ENCODE data around the gene SRP68. TPM values are rescaled to one million over a fixed set of nuclear protein-coding genes. Genes with fewer than 3 reads are reported as not detected.

Gene SRP68
- total and polyA plus RNA-seq, 4 donors = 17.7 to 36.7 (median 28.7) TPM

DNA sequence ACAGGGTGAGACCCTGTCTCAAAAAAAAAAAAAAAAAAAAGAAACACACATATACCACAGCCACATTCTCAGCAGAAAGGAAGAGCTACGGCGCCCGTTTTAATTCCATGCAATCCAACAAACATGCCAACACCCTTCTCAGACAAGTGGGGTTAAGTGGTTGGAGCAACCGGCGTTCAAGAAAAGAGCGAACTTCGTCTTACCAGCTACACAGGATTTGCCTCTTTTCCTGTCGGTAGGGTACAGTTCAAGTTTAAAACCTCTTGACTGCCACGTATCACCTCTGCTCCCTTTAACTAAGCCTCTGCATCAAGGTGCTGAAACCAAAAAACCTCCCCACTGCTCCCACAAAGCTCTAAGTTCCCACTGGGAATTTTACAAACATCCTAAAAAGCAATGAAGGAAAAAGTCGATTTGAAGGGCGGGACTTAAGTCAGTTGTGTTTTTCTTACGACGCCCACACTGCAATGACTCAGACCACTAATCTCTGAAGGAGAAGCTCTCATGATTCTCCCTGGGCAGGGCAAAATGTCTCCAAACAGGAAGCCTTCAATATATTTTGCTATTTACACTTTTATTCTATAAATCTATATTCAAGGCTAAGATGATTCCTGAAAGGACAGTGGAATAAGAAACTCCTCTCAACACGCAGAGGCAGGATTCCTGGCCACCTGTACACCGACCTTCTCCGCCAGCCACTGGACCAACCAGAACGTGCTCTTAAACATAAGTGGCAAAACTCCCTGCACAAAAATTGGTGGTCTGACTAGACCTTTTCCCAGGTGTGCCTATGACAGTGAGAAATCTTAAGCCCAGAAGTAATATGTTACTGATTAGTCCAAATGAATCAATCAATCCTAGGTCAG, 18.8 kb downstream of the SRP68 start:
- H3K4me3 ChIP-seq (ENCODE audit: low read depth in 1 of 3, low read length in 3 of 3) = no peak overlapping the region
- no peak overlapping the region for H3K9ac ChIP-seq (ENCODE audit: low read depth in 1 of 2, low read length in 2 of 2)
- TF ChIP-seq, protein P1, sequence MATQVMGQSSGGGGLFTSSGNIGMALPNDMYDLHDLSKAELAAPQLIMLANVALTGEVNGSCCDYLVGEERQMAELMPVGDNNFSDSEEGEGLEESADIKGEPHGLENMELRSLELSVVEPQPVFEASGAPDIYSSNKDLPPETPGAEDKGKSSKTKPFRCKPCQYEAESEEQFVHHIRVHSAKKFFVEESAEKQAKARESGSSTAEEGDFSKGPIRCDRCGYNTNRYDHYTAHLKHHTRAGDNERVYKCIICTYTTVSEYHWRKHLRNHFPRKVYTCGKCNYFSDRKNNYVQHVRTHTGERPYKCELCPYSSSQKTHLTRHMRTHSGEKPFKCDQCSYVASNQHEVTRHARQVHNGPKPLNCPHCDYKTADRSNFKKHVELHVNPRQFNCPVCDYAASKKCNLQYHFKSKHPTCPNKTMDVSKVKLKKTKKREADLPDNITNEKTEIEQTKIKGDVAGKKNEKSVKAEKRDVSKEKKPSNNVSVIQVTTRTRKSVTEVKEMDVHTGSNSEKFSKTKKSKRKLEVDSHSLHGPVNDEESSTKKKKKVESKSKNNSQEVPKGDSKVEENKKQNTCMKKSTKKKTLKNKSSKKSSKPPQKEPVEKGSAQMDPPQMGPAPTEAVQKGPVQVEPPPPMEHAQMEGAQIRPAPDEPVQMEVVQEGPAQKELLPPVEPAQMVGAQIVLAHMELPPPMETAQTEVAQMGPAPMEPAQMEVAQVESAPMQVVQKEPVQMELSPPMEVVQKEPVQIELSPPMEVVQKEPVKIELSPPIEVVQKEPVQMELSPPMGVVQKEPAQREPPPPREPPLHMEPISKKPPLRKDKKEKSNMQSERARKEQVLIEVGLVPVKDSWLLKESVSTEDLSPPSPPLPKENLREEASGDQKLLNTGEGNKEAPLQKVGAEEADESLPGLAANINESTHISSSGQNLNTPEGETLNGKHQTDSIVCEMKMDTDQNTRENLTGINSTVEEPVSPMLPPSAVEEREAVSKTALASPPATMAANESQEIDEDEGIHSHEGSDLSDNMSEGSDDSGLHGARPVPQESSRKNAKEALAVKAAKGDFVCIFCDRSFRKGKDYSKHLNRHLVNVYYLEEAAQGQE (IDR thresholded peaks at IDR 0.05) = no peak
- TF ChIP-seq RAD21 (IDR thresholded peaks at IDR 0.05) (no peak), HNF4A (conservative IDR thresholded peaks at IDR 0.05) (no peak), MAX (IDR thresholded peaks at IDR 0.05) (no peak), TAF1 (conservative IDR thresholded peaks at IDR 0.05) (no peak), EGR1 (IDR thresholded peaks at IDR 0.05; ENCODE audit: low read depth in 2 of 2) (no peak), HNF4G (IDR thresholded peaks at IDR 0.05) (no peak), JUND (IDR thresholded peaks at IDR 0.05) (no peak), FOXA1 (IDR thresholded peaks at IDR 0.05) (no peak), ZBTB33 (IDR thresholded peaks at IDR 0.05) (no peak), YY1 (IDR thresholded peaks at IDR 0.05) (no peak)
- H3K27ac ChIP-seq (ENCODE audit: low read depth in 1 of 2, low read length in 2 of 2) = no peak overlapping the region
- no peaks in the 10 kb centered on the region for H3K4me1 ChIP-seq (ENCODE audit: control insufficient read depth in 4 of 4, insufficient read depth in 4 of 4, low read length in 3 of 4)
- H3K9me3 ChIP-seq (ENCODE audit: control insufficient read depth in 4 of 4, low read length in 3 of 4) = no peaks in the 10 kb centered on the region
- no peaks in the 10 kb centered on the region for H3K27me3 ChIP-seq (ENCODE audit: control insufficient read depth in 4 of 4, insufficient read depth in 4 of 4, low read length in 3 of 4)
- peaks cover 26 to 79% (median 54%) of the 10 kb centered on the region in 4 donors for H3K36me3 ChIP-seq (ENCODE audit: control insufficient read depth in 4 of 4, insufficient read depth in 3 of 4, low read depth in 1 of 4, low read length in 3 of 4)
- WGBS = 93% methylated on average over 17 of the region's 17 CpGs
- DNase-seq (ENCODE audit: low spot score) = no peak

DNA sequence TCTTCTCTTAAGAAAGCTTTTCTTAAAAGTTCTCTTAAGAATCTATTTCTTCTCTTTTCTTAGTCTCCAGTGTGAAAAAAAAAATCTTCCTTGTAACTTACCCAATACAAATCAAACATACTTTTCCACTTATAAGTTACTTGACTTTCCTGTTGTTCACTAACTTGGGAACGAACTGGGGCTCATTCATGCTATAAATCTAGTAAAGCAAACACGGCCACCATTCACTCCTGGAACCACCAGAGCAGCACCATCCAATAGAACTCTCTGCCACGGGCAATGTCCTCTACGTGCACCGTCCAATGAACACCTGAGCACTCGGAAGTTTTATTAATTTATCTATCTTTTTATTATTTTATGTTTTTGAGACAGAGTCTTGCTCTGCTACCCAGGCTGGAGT, 20.8 kb downstream of the SRP68 start:
- Histone ChIP-seq H3K9me3 (ENCODE audit: control insufficient read depth in 4 of 4, low read length in 3 of 4) (no peaks in the 10 kb centered on the region), H3K36me3 (ENCODE audit: control insufficient read depth in 4 of 4, insufficient read depth in 3 of 4, low read depth in 1 of 4, low read length in 3 of 4) (peaks cover 19 to 77% (median 53%) of the 10 kb centered on the region in 4 donors)
- 87% methylated on average over 6 of the region's 6 CpGs for WGBS

More for the DNA sequence above, 20.8 kb downstream of the SRP68 start:
- no peak for DNase-seq (ENCODE audit: low spot score)
- Histone ChIP-seq H3K9ac (ENCODE audit: low read depth in 1 of 2, low read length in 2 of 2) (no peak overlapping the region), H3K27me3 (ENCODE audit: control insufficient read depth in 4 of 4, insufficient read depth in 4 of 4, low read length in 3 of 4) (no peaks in the 10 kb centered on the region), H3K4me1 (ENCODE audit: control insufficient read depth in 4 of 4, insufficient read depth in 4 of 4, low read length in 3 of 4) (no peaks in the 10 kb centered on the region), H3K4me3 (ENCODE audit: low read depth in 1 of 3, low read length in 3 of 3) (no peak overlapping the region), H3K27ac (ENCODE audit: low read depth in 1 of 2, low read length in 2 of 2) (no peak overlapping the region)
- TF ChIP-seq NR2F2 (IDR thresholded peaks at IDR 0.05) (no peak), HNF4G (IDR thresholded peaks at IDR 0.05) (no peak), JUND (IDR thresholded peaks at IDR 0.05) (no peak), CTCF (IDR thresholded peaks at IDR 0.05; ENCODE audit: low read depth, low read length, missing input control) (no peak), SP1 (IDR thresholded peaks at IDR 0.05) (no peak), RAD21 (IDR thresholded peaks at IDR 0.05) (no peak), YY1 (IDR thresholded peaks at IDR 0.05) (no peak), RXRA (IDR thresholded peaks at IDR 0.05) (no peak), MAX (IDR thresholded peaks at IDR 0.05) (no peak), ZBTB33 (IDR thresholded peaks at IDR 0.05) (no peak)
- TF ChIP-seq, protein P1 (IDR thresholded peaks at IDR 0.05) = no peak
- TF ChIP-seq, protein P2, sequence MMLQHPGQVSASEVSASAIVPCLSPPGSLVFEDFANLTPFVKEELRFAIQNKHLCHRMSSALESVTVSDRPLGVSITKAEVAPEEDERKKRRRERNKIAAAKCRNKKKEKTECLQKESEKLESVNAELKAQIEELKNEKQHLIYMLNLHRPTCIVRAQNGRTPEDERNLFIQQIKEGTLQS (IDR thresholded peaks at IDR 0.05) = no peak
